ENCODE data around the gene NDUFS7.
A peak's percentile ranks its signal among the peaks of the same experiment; 100 is the strongest.

DNA sequence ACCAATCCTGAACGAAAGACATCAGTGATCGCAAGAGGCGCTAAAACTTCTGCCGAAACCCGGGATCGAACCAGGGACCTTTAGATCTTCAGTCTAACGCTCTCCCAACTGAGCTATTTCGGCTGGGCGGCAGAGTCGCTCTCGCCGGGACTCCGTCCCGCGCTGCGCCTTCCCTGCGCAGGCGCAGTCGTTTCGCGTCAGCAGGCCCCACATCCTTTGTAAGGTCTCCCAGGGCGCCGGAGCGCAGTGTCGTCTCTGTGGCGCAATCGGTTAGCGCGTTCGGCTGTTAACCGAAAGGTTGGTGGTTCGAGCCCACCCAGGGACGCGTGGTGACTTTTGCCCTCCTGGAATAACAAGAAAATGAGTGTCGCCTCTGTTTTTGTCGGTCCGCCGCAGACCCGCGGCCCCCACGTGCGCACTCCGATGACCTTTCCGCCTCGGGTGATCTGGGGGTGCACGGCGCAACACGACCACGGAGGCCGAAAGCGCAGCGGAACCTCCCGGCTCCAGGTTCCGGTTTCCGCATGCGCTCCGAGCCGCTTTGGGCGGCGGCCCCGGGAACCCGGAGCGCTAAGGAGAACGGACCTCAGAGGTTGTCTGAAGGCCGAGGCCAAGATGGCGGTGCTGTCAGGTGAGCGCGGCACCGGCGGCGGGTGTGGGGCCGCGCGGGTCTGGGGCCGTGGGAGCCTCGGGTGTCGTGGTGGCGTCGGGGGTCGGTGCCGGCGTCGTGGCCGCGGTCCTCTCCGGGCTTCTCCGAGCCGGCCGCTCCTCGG lies at the start of gene NDUFS7:
- TF ChIP-seq EZH2 (IDR thresholded peaks at IDR 0.05; ENCODE audit: borderline replicate concordance, low read depth, low read length, severe bottlenecking) (no peak), CTCF (IDR thresholded peaks at IDR 0.05; ENCODE audit: extremely low read depth in 1 of 2, insufficient read depth in 1 of 2, low read depth in 1 of 2, low read length in 2 of 2) (peak in 1 of 2 donors; percentile 21), POLR2AphosphoS5 (IDR thresholded peaks at IDR 0.05; ENCODE audit: insufficient read depth, low read depth, low read length) (peak; percentile 33), POLR2A (IDR thresholded peaks at IDR 0.05; ENCODE audit: low read depth, low read length) (no peak), FOS (IDR thresholded peaks at IDR 0.05; ENCODE audit: borderline replicate concordance, insufficient read depth, low read length) (no peak), JUN (IDR thresholded peaks at IDR 0.05; ENCODE audit: borderline replicate concordance, insufficient read depth, insufficient read length, low read depth) (no peak), GATA2 (IDR thresholded peaks at IDR 0.05; ENCODE audit: insufficient read depth, insufficient read length, low read depth, low read length) (no peak)
- TF ChIP-seq, protein P1, sequence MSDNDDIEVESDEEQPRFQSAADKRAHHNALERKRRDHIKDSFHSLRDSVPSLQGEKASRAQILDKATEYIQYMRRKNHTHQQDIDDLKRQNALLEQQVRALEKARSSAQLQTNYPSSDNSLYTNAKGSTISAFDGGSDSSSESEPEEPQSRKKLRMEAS (IDR thresholded peaks at IDR 0.05; ENCODE audit: insufficient read depth, insufficient read length): no peak
